CD4-positive, CD25-positive, alpha-beta regulatory T cell (primary cell): ENCODE results near the gene TSC22D2. TPM values are rescaled to one million over a fixed set of nuclear protein-coding genes. Genes with fewer than 3 reads are reported as not detected.
A peak's percentile ranks its signal among the peaks of the same experiment; 100 is the strongest.

ENCODE experiments used
- ATAC-seq, 2 donors: fragments of 150-1000 bp; cut with Tn5 transposase; one replicate each; pipeline ENCODE4 v1.10.0; 2021; ENCODE audit warnings: low read depth in 2 of 2, moderate number of reproducible peaks in 2 of 2, moderate library complexity in 1 of 2
- DNase-seq, 3 donors: peaks; one replicate each; pipeline versions ENCODE4 v3.0.0 to v3.0.0-alpha.2; 2012 to 2022; ENCODE audit warnings: mixed read lengths in 1 of 3
- H3K27ac ChIP-seq: one replicate; pipeline ENCODE4 v1.7.0; 2013; ENCODE audit warnings: mild to moderate bottlenecking, low read length; ENCODE audit not compliant: insufficient read depth, poor library complexity, severe bottlenecking
- H3K27me3 ChIP-seq: one replicate; pipeline ENCODE4 v1.7.0; 2013; ENCODE audit warnings: low read length; ENCODE audit not compliant: control insufficient read depth, insufficient read depth
- H3K36me3 ChIP-seq: one replicate; pipeline ENCODE4 v1.7.0; 2013; ENCODE audit warnings: mild to moderate bottlenecking, low read length, moderate library complexity; ENCODE audit not compliant: control insufficient read depth, insufficient read depth
- H3K4me1 ChIP-seq: 2 replicates; pipeline ENCODE4 v1.7.0; 2013; ENCODE audit warnings: mild to moderate bottlenecking, low read length; ENCODE audit not compliant: insufficient read depth, control insufficient read depth, poor library complexity, severe bottlenecking
- H3K4me3 ChIP-seq: one replicate; pipeline ENCODE4 v1.7.0; 2013; ENCODE audit warnings: low read depth, mild to moderate bottlenecking, low read length, moderate library complexity
- H3K9me3 ChIP-seq, 2 experiments: 1 replicate in 1 of 2; 2 replicates in 1 of 2; pipeline ENCODE4 v1.7.0; 2013; ENCODE audit warnings: low read length in 2 of 2, mild to moderate bottlenecking in 1 of 2, moderate library complexity in 1 of 2; ENCODE audit not compliant: control insufficient read depth in 2 of 2
- H3K27ac Mint-ChIP-seq, 3 donors: one replicate each; pipeline ENCODE4 v1.8.0; 2020 to 2022; ENCODE audit warnings: mild to moderate bottlenecking in 3 of 3, mixed read lengths in 3 of 3, moderate library complexity in 2 of 3
- H3K27me3 Mint-ChIP-seq: one replicate; pipeline ENCODE4 v1.8.0; 2022; ENCODE audit warnings: mild to moderate bottlenecking, mixed read lengths
- H3K36me3 Mint-ChIP-seq: one replicate; pipeline ENCODE4 v1.8.0; 2020; ENCODE audit warnings: mixed read lengths
- H3K4me1 Mint-ChIP-seq, 4 donors: one replicate each; pipeline ENCODE4 v1.8.0; 2020 to 2022; ENCODE audit warnings: mixed read lengths in 4 of 4, mild to moderate bottlenecking in 1 of 4
- H3K4me3 Mint-ChIP-seq, 4 donors: one replicate each; pipeline ENCODE4 v1.8.0; 2020 to 2022; ENCODE audit warnings: mild to moderate bottlenecking in 4 of 4, mixed read lengths in 4 of 4, moderate library complexity in 3 of 4
- H3K9me3 Mint-ChIP-seq, 7 donors: one replicate each; pipeline ENCODE4 v1.8.0; 2020 to 2022; ENCODE audit warnings: mixed read lengths in 7 of 7, mild to moderate bottlenecking in 3 of 7, moderate library complexity in 2 of 7
- polyA plus RNA-seq, 4 donors: library from polyadenylated mRNA; unstranded; fragments of 300-500 nt; fragmentation: Illumina TruSeq; gene quantifications; one replicate each; pipeline ENCODE4 v1.2.3, GENCODE V29; 2021
- total RNA-seq: library from RNA; stranded (reverse); gene quantifications from one replicate; pipeline ENCODE4 v1.2.3, GENCODE V29; 2022

Gene TSC22D2
- total RNA-seq, result 49.0 TPM
- polyA plus RNA-seq, result 1 to 10 TPM; 4.9 to 6.8 (median 6.4) TPM

- Histone ChIP-seq H3K4me1 (peaks cover 34% of the 10 kb centered on the region), H3K27ac (peak within 1 kb of the TSS; percentile 95), H3K36me3 (no peaks in the 10 kb centered on the region), H3K9me3 (no peaks in the 10 kb centered on the region), H3K27me3 (no peaks in the 10 kb centered on the region), H3K4me3 (peak within 1 kb of the TSS; percentile 97)
- peaks cover 8% of the 10 kb centered on the region for H3K27me3 Mint-ChIP-seq
- H3K27ac Mint-ChIP-seq, result peak within 1 kb of the TSS; percentile 93 to 97 (median 94)
- H3K4me1 Mint-ChIP-seq, result peaks cover 26 to 38% (median 31%) of the 10 kb centered on the region in 4 donors
- no peaks in the 10 kb centered on the region for H3K9me3 Mint-ChIP-seq
- peak within 1 kb of the TSS; percentile 89 to 99 (median 95) for H3K4me3 Mint-ChIP-seq
- ATAC-seq, result peak; percentile 77 to 78
- peak; percentile 93 to 97 (median 96) for DNase-seq
- H3K36me3 Mint-ChIP-seq, result no peaks in the 10 kb centered on the region
These were observed at the start of gene TSC22D2 for GRCh38 chr3:150408221-150409124. Gene TSC22D2, plus strand, starts transcription at chr3:150408298. Its CDS starts 1,053 bp downstream, at chr3:150409351.

GRCh38 chr3:150359381-150359780 is 48.7 kb upstream of the TSC22D2 start:
- no peaks in the 10 kb centered on the region for H3K36me3 Mint-ChIP-seq
- H3K27me3 ChIP-seq, result no peaks in the 10 kb centered on the region
- no peaks in the 10 kb centered on the region for H3K4me1 ChIP-seq
- H3K36me3 ChIP-seq, result no peaks in the 10 kb centered on the region
- H3K27me3 Mint-ChIP-seq, result no peaks in the 10 kb centered on the region
- H3K9me3 Mint-ChIP-seq, result peaks cover 0 to 2% (median 0%) of the 10 kb centered on the region in 7 donors
- ATAC-seq (no peak), DNase-seq (no peak)
- no peak overlapping the region for H3K4me3 ChIP-seq
- no peaks in the 10 kb centered on the region for H3K4me1 Mint-ChIP-seq
- no peaks in the 10 kb centered on the region for H3K9me3 ChIP-seq
- no peak overlapping the region for H3K27ac Mint-ChIP-seq
- no peak overlapping the region for H3K4me3 Mint-ChIP-seq
- no peak overlapping the region for H3K27ac ChIP-seq

GRCh38 chr3:150360966-150361365 is 47.1 kb upstream of the TSC22D2 start:
- H3K9me3 ChIP-seq, result no peaks in the 10 kb centered on the region
- peaks cover 0 to 2% (median 0%) of the 10 kb centered on the region in 7 donors for H3K9me3 Mint-ChIP-seq
- H3K4me3 ChIP-seq, result no peak overlapping the region
- H3K36me3 Mint-ChIP-seq, result no peaks in the 10 kb centered on the region
- no peaks in the 10 kb centered on the region for H3K36me3 ChIP-seq
- no peak for DNase-seq
- H3K4me3 Mint-ChIP-seq, result no peak overlapping the region
- no peak overlapping the region for H3K27ac Mint-ChIP-seq
- no peaks in the 10 kb centered on the region for H3K27me3 ChIP-seq
- ATAC-seq, result no peak
- no peak overlapping the region for H3K27ac ChIP-seq
- no peaks in the 10 kb centered on the region for H3K4me1 Mint-ChIP-seq
- H3K27me3 Mint-ChIP-seq, result no peaks in the 10 kb centered on the region
- H3K4me1 ChIP-seq, result no peaks in the 10 kb centered on the region

- no peak for DNase-seq
- Mint-ChIP-seq H3K27ac (no peak overlapping the region), H3K9me3 (peaks cover 0 to 2% (median 0%) of the 10 kb centered on the region in 7 donors), H3K27me3 (no peaks in the 10 kb centered on the region), H3K4me3 (no peak overlapping the region), H3K36me3 (no peaks in the 10 kb centered on the region), H3K4me1 (no peaks in the 10 kb centered on the region)
- no peak for ATAC-seq
- Histone ChIP-seq H3K36me3 (no peaks in the 10 kb centered on the region), H3K4me1 (no peaks in the 10 kb centered on the region), H3K4me3 (no peak overlapping the region), H3K27me3 (no peaks in the 10 kb centered on the region), H3K9me3 (no peaks in the 10 kb centered on the region), H3K27ac (no peak overlapping the region)
These were observed 45.4 kb upstream of the TSC22D2 start for GRCh38 chr3:150362515-150363302.

GRCh38 chr3:150363420-150363819 is 44.7 kb upstream of the TSC22D2 start:
- Mint-ChIP-seq H3K27me3 (no peaks in the 10 kb centered on the region), H3K9me3 (peaks cover 0 to 2% (median 0%) of the 10 kb centered on the region in 7 donors), H3K36me3 (no peaks in the 10 kb centered on the region), H3K27ac (no peak overlapping the region), H3K4me1 (no peaks in the 10 kb centered on the region), H3K4me3 (no peak overlapping the region)
- no peaks in the 10 kb centered on the region for H3K9me3 ChIP-seq
- H3K27ac ChIP-seq, result no peak overlapping the region
- no peak for DNase-seq
- H3K4me1 ChIP-seq, result no peaks in the 10 kb centered on the region
- no peaks in the 10 kb centered on the region for H3K36me3 ChIP-seq
- H3K4me3 ChIP-seq, result no peak overlapping the region
- no peaks in the 10 kb centered on the region for H3K27me3 ChIP-seq
- ATAC-seq, result no peak

- Mint-ChIP-seq H3K9me3 (peaks cover 0 to 2% (median 0%) of the 10 kb centered on the region in 7 donors), H3K27ac (no peak overlapping the region), H3K27me3 (no peaks in the 10 kb centered on the region), H3K36me3 (no peaks in the 10 kb centered on the region), H3K4me3 (no peak overlapping the region), H3K4me1 (no peaks in the 10 kb centered on the region)
- no peak for DNase-seq
- Histone ChIP-seq H3K27ac (no peak overlapping the region), H3K27me3 (no peaks in the 10 kb centered on the region), H3K36me3 (no peaks in the 10 kb centered on the region), H3K4me1 (no peaks in the 10 kb centered on the region), H3K9me3 (no peaks in the 10 kb centered on the region), H3K4me3 (no peak overlapping the region)
- no peak for ATAC-seq
These were observed 42.9 kb upstream of the TSC22D2 start for GRCh38 chr3:150365132-150365604.

- H3K36me3 Mint-ChIP-seq, result no peaks in the 10 kb centered on the region
- H3K27ac ChIP-seq, result no peak overlapping the region
- no peaks in the 10 kb centered on the region for H3K27me3 Mint-ChIP-seq
- no peaks in the 10 kb centered on the region for H3K4me1 Mint-ChIP-seq
- no peak overlapping the region for H3K27ac Mint-ChIP-seq
- no peaks in the 10 kb centered on the region for H3K9me3 ChIP-seq
- DNase-seq (no peak), ATAC-seq (no peak)
- H3K36me3 ChIP-seq, result no peaks in the 10 kb centered on the region
- peaks cover 4% of the 10 kb centered on the region for H3K27me3 ChIP-seq
- H3K4me1 ChIP-seq, result no peaks in the 10 kb centered on the region
- H3K9me3 Mint-ChIP-seq, result peaks cover 0 to 2% (median 0%) of the 10 kb centered on the region in 7 donors
- H3K4me3 ChIP-seq, result no peak overlapping the region
- no peak overlapping the region for H3K4me3 Mint-ChIP-seq
These were observed 40.3 kb upstream of the TSC22D2 start for GRCh38 chr3:150367757-150368156.
